Astrocyte of the spinal cord (primary cell): ENCODE measurements around the gene ARHGAP12.

Experiments used
- DNase-seq: peaks from one replicate; pipeline ENCODE4 v3.0.0; 2011; ENCODE audit warnings: low read depth, low spot score
- H3K4me3 ChIP-seq: 2 replicates; pipeline ENCODE4 v1.5.1; 2011; ENCODE audit warnings: low read depth, mild to moderate bottlenecking, low read length, moderate library complexity
- CTCF ChIP-seq: IDR thresholded peaks from 2 replicates; pipeline ENCODE4 v1.5.1; 2012; ENCODE audit warnings: low read depth, mild to moderate bottlenecking, low read length, inconsistent platforms
- in situ Hi-C: cut with HindIII; loops from 2 replicates; pipeline ENCODE4 v1.10.0; 2017; ENCODE audit warnings: low sequenced_read_pairs

Gene ARHGAP12

GRCh38 chr10:31927565-31927883, 1.1 kb downstream of the ARHGAP12 start:
- no peak for TF ChIP-seq CTCF
- in situ Hi-C loops = no loop called here
- no peak for DNase-seq
- peak overlapping the region; percentile 86 for H3K4me3 ChIP-seq

GRCh38 chr10:31926765-31927564, 1.7 kb downstream of the ARHGAP12 start:
- in situ Hi-C loops = no loop called here
- DNase-seq = no peak
- peak overlapping the region; percentile 86 for H3K4me3 ChIP-seq
- no peak for TF ChIP-seq CTCF

GRCh38 chr10:31926160-31926559, 2.5 kb downstream of the ARHGAP12 start:
- in situ Hi-C loops = no loop called here
- H3K4me3 ChIP-seq = no peak overlapping the region
- no peak for DNase-seq
- TF ChIP-seq CTCF = no peak

GRCh38 chr10:31924833-31925232, 3.8 kb downstream of the ARHGAP12 start:
- no peak for TF ChIP-seq CTCF
- H3K4me3 ChIP-seq = no peak overlapping the region
- DNase-seq = no peak
- in situ Hi-C loops = no loop called here

- H3K4me3 ChIP-seq = no peak overlapping the region
- in situ Hi-C loops = no loop called here
- TF ChIP-seq CTCF = no peak
- no peak for DNase-seq
Observed at GRCh38 chr10:31923389-31923788, 5.2 kb downstream of the ARHGAP12 start.

- in situ Hi-C loops = no loop called here
- no peak overlapping the region for H3K4me3 ChIP-seq
- TF ChIP-seq CTCF = no peak
- DNase-seq = no peak
Observed at GRCh38 chr10:31921031-31921430, 7.6 kb downstream of the ARHGAP12 start.
